HCT116 (cell line): ENCODE data around the gene SECTM1. TPM values are rescaled to one million over a fixed set of nuclear protein-coding genes. Genes with fewer than 3 reads are reported as not detected.

Source experiments
- ATAC-seq: fragments of 200-7000 bp; cut with Tn5 transposase; 2 replicates; pipeline ENCODE4 v1.9.1; 2020; ENCODE audit warnings: mild to moderate bottlenecking, moderate library complexity
- BruUV-seq: library from RNA; stranded (reverse); fragments of 400-500 nt; replicated peaks from 2 replicates; lab custom pipeline; 2021; lab: Mats Ljungman, UMichigan
- CTCF ChIA-PET: fragments of 300-600 bp; sonication (Branson Sonifier 250); formaldehyde crosslinking; loops from one replicate; lab custom pipeline; 2021; ENCODE audit warnings: antibody characterized with exemption; lab: Charles Lee
- POLR2A ChIA-PET: fragments of 300-600, 350-600 bp; sonication (Branson Sonifier 250); formaldehyde crosslinking; loops from one replicate; lab custom pipeline; 2021; ENCODE audit warnings: antibody characterized with exemption; lab: Charles Lee
- RAD21 ChIA-PET, 2 experiments: fragments of 300-600 bp; sonication (Branson Sonifier 250); formaldehyde crosslinking; loops; one replicate each; lab custom pipeline; 2023; ENCODE audit warnings: low total read pairs in 2 of 2; ENCODE audit not compliant: uncharacterized antibody in 2 of 2, unreplicated experiment in 2 of 2, low non-redundant PET in 1 of 2; lab: Charles Lee
- DNase-seq: peaks from one replicate; pipeline ENCODE4 v3.0.0-alpha.2; 2010; ENCODE audit warnings: low read depth, low spot score
- H2AFZ ChIP-seq: fragments of 200-600 bp; shearing (Covaris generic), sonication (generic); 2 replicates; pipeline ENCODE4 v1.6.1; 2017; ENCODE audit warnings: low read depth, mixed run types, mixed read lengths, antibody characterized with exemption, low read length; ENCODE audit not compliant: poor library complexity, severe bottlenecking
- H3K27ac ChIP-seq: 2 replicates; pipeline ENCODE4 v1.5.1; 2012; ENCODE audit warnings: low read depth, low read length
- H3K27me3 ChIP-seq: fragments of 200-600 bp; sonication (generic); 2 replicates; pipeline ENCODE4 v1.6.1; 2016; ENCODE audit warnings: mixed run types, low read length, mixed read lengths; ENCODE audit not compliant: insufficient read depth
- H3K36me3 ChIP-seq, 2 experiments: fragments of 200-500 bp in 1 of 2; fragments of 200-600 bp in 1 of 2; sonication (Bioruptor generic) in 1 of 2; sonication (generic) in 1 of 2; 2 replicates each; pipeline versions ENCODE4 v1.5.1 to v1.6.1; 2014 to 2016; ENCODE audit warnings: low read length in 2 of 2, inconsistent platforms in 1 of 2, mixed read lengths in 1 of 2, mixed run types in 1 of 2; ENCODE audit not compliant: insufficient read depth in 2 of 2, control insufficient read depth in 1 of 2
- H3K4me1 ChIP-seq, 2 experiments: fragments of 200-600 bp in 1 of 2; sonication (generic) in 1 of 2; 2 replicates each; pipeline versions ENCODE4 v1.5.1 to v1.6.1; 2012 to 2017; ENCODE audit warnings: low read length in 2 of 2, inconsistent platforms in 1 of 2, mild to moderate bottlenecking in 1 of 2, mixed read lengths in 1 of 2, mixed run types in 1 of 2, moderate library complexity in 1 of 2; ENCODE audit not compliant: insufficient read depth in 2 of 2, control insufficient read depth in 1 of 2
- H3K4me2 ChIP-seq: fragments of 200-600 bp; sonication (generic); 2 replicates; pipeline ENCODE4 v1.6.1; 2017; ENCODE audit warnings: mixed run types, low read length, mixed read lengths
- H3K4me3 ChIP-seq, 2 experiments: fragments of 200-600 bp in 1 of 2; sonication (generic) in 1 of 2; replicated peaks in 1 of 2; 2 replicates each; pipeline ENCODE4 v1.5.1; 2011 to 2016; ENCODE audit warnings: low read length in 2 of 2, control low read depth in 1 of 2, low read depth in 1 of 2, mild to moderate bottlenecking in 1 of 2, mixed read lengths in 1 of 2, mixed run types in 1 of 2
- H3K79me2 ChIP-seq: fragments of 200-600 bp; sonication (generic); 2 replicates; pipeline ENCODE4 v1.6.1; 2017; ENCODE audit warnings: mild to moderate bottlenecking, mixed run types, low read length, moderate library complexity, mixed read lengths; ENCODE audit not compliant: insufficient read depth
- H3K9ac ChIP-seq: fragments of 200-600 bp; sonication (generic); 2 replicates; pipeline ENCODE4 v1.6.1; 2016; ENCODE audit warnings: low read length, mixed read lengths
- H3K9me2 ChIP-seq: fragments of 200-600 bp; sonication (generic), shearing (Covaris generic); 2 replicates; pipeline ENCODE4 v1.6.1; 2017; ENCODE audit warnings: mixed run types, mild to moderate bottlenecking, moderate library complexity; ENCODE audit not compliant: insufficient read depth
- H3K9me3 ChIP-seq, 2 experiments: fragments of 200-500 bp in 1 of 2; fragments of 200-600 bp in 1 of 2; sonication (Bioruptor generic) in 1 of 2; sonication (generic) in 1 of 2; 2 replicates each; pipeline ENCODE4 v1.6.1; 2014 to 2017; ENCODE audit warnings: low read length in 2 of 2, mixed read lengths in 2 of 2, inconsistent platforms in 1 of 2, low read depth in 1 of 2, mild to moderate bottlenecking in 1 of 2, mixed run types in 1 of 2, moderate library complexity in 1 of 2; ENCODE audit not compliant: control insufficient read depth in 1 of 2, insufficient read depth in 1 of 2
- H4K20me1 ChIP-seq: fragments of 200-600 bp; sonication (generic), shearing (Covaris generic); 2 replicates; pipeline ENCODE4 v1.6.1; 2017; ENCODE audit warnings: mixed run types, mild to moderate bottlenecking, moderate library complexity; ENCODE audit not compliant: insufficient read depth
- CTCF ChIP-seq, 3 experiments: fragments of 200-600 bp in 1 of 3; sonication (generic) in 1 of 3; IDR thresholded peaks in 2 of 3; conservative IDR thresholded peaks in 1 of 3; 2 replicates each; pipeline ENCODE4 v1.5.1; 2012 to 2017; ENCODE audit warnings: low read depth in 2 of 3, low read length in 2 of 3, antibody characterized with exemption in 1 of 3, borderline replicate concordance in 1 of 3, control low read depth in 1 of 3, mild to moderate bottlenecking in 1 of 3, mixed read lengths in 1 of 3, mixed run types in 1 of 3, moderate library complexity in 1 of 3; ENCODE audit not compliant: insufficient read depth in 1 of 3
- EGR1 ChIP-seq: IDR thresholded peaks from 2 replicates; pipeline ENCODE4 v1.6.1; 2012; ENCODE audit warnings: low read depth
- EZH2 ChIP-seq: fragments of 200-600 bp; sonication (generic); IDR thresholded peaks from 2 replicates; pipeline ENCODE4 v1.6.1; 2017; ENCODE audit warnings: antibody characterized with exemption, mixed run types
- EZH2phosphoT487 ChIP-seq: fragments of 200-600 bp; IDR thresholded peaks from 2 replicates; pipeline ENCODE4 v1.6.1; 2018; ENCODE audit warnings: antibody characterized with exemption, borderline replicate concordance
- FOSL1 ChIP-seq: IDR thresholded peaks from 2 replicates; pipeline ENCODE4 v1.6.1; 2012; ENCODE audit warnings: low read depth
- JUND ChIP-seq: IDR thresholded peaks from 2 replicates; pipeline ENCODE4 v1.6.1; 2012
- POLR2A ChIP-seq: IDR thresholded peaks from 2 replicates; pipeline ENCODE4 v1.7.0; 2011; ENCODE audit warnings: borderline replicate concordance; ENCODE audit not compliant: insufficient read depth, insufficient read length; ENCODE audit errors: extremely low read depth
- SP1 ChIP-seq: IDR thresholded peaks from 2 replicates; pipeline ENCODE4 v1.6.1; 2012; ENCODE audit warnings: low read depth
- SRF ChIP-seq: IDR thresholded peaks from 2 replicates; pipeline ENCODE4 v1.6.1; 2012; ENCODE audit warnings: low read depth
- YY1 ChIP-seq: IDR thresholded peaks from 2 replicates; pipeline ENCODE4 v1.6.1; 2011; ENCODE audit warnings: low read length, low read depth, moderate library complexity, mild to moderate bottlenecking; ENCODE audit not compliant: insufficient replicate concordance; ENCODE audit errors: extremely low read depth
- ZFX ChIP-seq: fragments of 450-650 bp; IDR thresholded peaks from 2 replicates; pipeline ENCODE4 v1.6.1; 2017
- ZNF274 ChIP-seq: fragments of 200-500 bp; sonication (Bioruptor generic); IDR thresholded peaks from 2 replicates; pipeline ENCODE4 v1.6.1; 2014; ENCODE audit warnings: mild to moderate bottlenecking, low read depth, low read length, inconsistent platforms
- intact Hi-C: fragments of 100-400 bp; cut with micrococcal nuclease; formaldehyde crosslinking; loops from 2 replicates; pipeline ENCODE4 v1.10.0; 2022
- total RNA-seq: library from RNA; stranded (reverse); gene quantifications from one replicate; pipeline ENCODE4 v1.2.1, GENCODE V29; 2021; ENCODE audit not compliant: unreplicated experiment
- TF ChIP-seq, protein P1 (sequence below): IDR thresholded peaks from 2 replicates; pipeline ENCODE4 v1.6.1; 2012; ENCODE audit warnings: low read depth

Gene SECTM1
- total RNA-seq, 1 experiment from 2014 or later, result 6.8 TPM

- H3K27ac ChIP-seq, result no peak overlapping the region
Measured at GRCh38 chr17:82351254-82351712, 17.7 kb upstream of the SECTM1 start.

More at GRCh38 chr17:82351254-82351712, 17.7 kb upstream of the SECTM1 start:
- no peak overlapping the region for H3K9ac ChIP-seq
- ChIA-PET RAD21 (interaction anchor here in 1 of 2 experiments (0.7 kb wide), 1 partner anchor 322 kb away, joined by 3 read pairs; no protein-coding TSS in a partner anchor), CTCF (interaction anchor here (1.1 to 1.6 kb wide), 2 partner anchors 50 to 109 kb away, joined by 3 to 6 read pairs; no protein-coding TSS in a partner anchor), POLR2A (no interaction called here)
- 0 out of 2 replicates have a peak overlapping the region, but pooled peaks have one; percentile 36 for H3K4me2 ChIP-seq
- H3K79me2 ChIP-seq, result no peaks in the 10 kb centered on the region
- DNase-seq (no peak), ATAC-seq (no peak)
- H3K27me3 ChIP-seq, result no peaks in the 10 kb centered on the region
- no TSS peak for BruUV-seq
- peaks cover 2 to 20% of the 10 kb centered on the region in 2 experiments; a peak in 3 of 4 replicates for H3K4me1 ChIP-seq
- no peaks in the 10 kb centered on the region for H3K9me2 ChIP-seq
- no peak overlapping the region for H3K4me3 ChIP-seq
- intact Hi-C loops, result loop anchor here (5.0 kb wide), 3 partner anchors 201 to 416 kb away; partner anchors contain the start of gene RAC3
- no peaks in the 10 kb centered on the region for H3K9me3 ChIP-seq
- no peaks in the 10 kb centered on the region for H3K36me3 ChIP-seq
- no peak overlapping the region for H2AFZ ChIP-seq
- TF ChIP-seq, protein P1, sequence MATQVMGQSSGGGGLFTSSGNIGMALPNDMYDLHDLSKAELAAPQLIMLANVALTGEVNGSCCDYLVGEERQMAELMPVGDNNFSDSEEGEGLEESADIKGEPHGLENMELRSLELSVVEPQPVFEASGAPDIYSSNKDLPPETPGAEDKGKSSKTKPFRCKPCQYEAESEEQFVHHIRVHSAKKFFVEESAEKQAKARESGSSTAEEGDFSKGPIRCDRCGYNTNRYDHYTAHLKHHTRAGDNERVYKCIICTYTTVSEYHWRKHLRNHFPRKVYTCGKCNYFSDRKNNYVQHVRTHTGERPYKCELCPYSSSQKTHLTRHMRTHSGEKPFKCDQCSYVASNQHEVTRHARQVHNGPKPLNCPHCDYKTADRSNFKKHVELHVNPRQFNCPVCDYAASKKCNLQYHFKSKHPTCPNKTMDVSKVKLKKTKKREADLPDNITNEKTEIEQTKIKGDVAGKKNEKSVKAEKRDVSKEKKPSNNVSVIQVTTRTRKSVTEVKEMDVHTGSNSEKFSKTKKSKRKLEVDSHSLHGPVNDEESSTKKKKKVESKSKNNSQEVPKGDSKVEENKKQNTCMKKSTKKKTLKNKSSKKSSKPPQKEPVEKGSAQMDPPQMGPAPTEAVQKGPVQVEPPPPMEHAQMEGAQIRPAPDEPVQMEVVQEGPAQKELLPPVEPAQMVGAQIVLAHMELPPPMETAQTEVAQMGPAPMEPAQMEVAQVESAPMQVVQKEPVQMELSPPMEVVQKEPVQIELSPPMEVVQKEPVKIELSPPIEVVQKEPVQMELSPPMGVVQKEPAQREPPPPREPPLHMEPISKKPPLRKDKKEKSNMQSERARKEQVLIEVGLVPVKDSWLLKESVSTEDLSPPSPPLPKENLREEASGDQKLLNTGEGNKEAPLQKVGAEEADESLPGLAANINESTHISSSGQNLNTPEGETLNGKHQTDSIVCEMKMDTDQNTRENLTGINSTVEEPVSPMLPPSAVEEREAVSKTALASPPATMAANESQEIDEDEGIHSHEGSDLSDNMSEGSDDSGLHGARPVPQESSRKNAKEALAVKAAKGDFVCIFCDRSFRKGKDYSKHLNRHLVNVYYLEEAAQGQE, result no peak
- TF ChIP-seq EZH2phosphoT487, result no peak
- no peak for TF ChIP-seq JUND
- no peak for TF ChIP-seq ZNF274
- TF ChIP-seq SP1, result no peak
- TF ChIP-seq CTCF (IDR thresholded peaks at IDR 0.05 in 2 of 3, conservative IDR thresholded peaks at IDR 0.05 in 1 of 3; ENCODE audit: borderline replicate concordance in 1 of 3, insufficient read depth in 1 of 3, low read depth in 2 of 3, low read length in 2 of 3), result no peak
- no peak for TF ChIP-seq EZH2
- no peak for TF ChIP-seq YY1
- TF ChIP-seq FOSL1, result no peak
- TF ChIP-seq POLR2A, result no peak
- no peak for TF ChIP-seq SRF
- no peak for TF ChIP-seq ZFX
- no peak for TF ChIP-seq EGR1
- H4K20me1 ChIP-seq, result no peaks in the 10 kb centered on the region
